Esophagus squamous epithelium (tissue), 4 donors: Measurements from ENCODE around the gene PPP1CC.

Experiments
- POLR2A ChIP-seq, 4 donors: fragments of 450-650 bp; IDR thresholded peaks; one replicate each; pipeline ENCODE4 v1.6.1; 2017; ENCODE audit warnings: antibody characterized with exemption in 4 of 4, mild to moderate bottlenecking in 4 of 4, moderate library complexity in 3 of 4
- TF ChIP-seq, protein P1 (sequence below), 6 experiments: fragments of 450-650 bp in 4 of 6; fragments of 200-600 bp in 2 of 6; sonication (generic) in 2 of 6; IDR thresholded peaks; one replicate each; pipeline ENCODE4 v1.5.1; 2016 to 2019; ENCODE audit warnings: antibody characterized with exemption in 6 of 6, mild to moderate bottlenecking in 4 of 6, moderate library complexity in 4 of 6

DNA sequence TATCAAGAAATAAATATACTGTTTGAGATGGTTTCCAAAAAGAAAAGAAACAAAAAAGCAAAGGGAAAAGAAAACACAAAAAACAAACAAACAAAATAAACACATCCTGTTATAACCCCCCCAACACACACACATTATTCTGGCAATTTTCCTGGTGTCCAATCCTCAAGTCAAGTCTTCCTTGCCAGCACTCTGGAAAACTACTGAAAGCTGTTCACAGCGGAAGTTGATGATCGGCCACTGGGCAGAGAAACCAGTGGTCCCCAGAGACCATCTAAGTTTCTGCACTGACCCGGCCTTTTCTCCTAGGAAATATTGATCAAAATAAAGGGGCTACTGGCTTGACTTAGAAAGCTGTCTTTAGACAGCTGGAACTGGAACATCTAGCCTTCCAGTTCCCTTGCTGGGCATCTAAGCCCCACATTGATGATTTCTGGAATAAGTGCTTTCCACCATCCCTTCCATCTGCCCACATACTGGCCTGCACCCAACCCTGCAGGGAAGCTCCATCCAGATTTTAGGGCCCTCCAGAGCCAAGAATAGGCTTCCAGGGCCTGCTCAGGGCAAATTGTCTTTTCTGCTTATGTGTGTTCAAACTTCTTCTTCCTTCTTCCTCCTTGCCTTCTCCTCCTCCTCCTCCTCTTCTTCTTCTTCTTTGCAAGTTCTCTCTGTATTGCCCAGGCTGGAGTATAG is 11.6 kb upstream of the PPP1CC start:
- no peak for TF ChIP-seq POLR2A (IDR thresholded peaks at IDR 0.05)
- TF ChIP-seq, protein P1, sequence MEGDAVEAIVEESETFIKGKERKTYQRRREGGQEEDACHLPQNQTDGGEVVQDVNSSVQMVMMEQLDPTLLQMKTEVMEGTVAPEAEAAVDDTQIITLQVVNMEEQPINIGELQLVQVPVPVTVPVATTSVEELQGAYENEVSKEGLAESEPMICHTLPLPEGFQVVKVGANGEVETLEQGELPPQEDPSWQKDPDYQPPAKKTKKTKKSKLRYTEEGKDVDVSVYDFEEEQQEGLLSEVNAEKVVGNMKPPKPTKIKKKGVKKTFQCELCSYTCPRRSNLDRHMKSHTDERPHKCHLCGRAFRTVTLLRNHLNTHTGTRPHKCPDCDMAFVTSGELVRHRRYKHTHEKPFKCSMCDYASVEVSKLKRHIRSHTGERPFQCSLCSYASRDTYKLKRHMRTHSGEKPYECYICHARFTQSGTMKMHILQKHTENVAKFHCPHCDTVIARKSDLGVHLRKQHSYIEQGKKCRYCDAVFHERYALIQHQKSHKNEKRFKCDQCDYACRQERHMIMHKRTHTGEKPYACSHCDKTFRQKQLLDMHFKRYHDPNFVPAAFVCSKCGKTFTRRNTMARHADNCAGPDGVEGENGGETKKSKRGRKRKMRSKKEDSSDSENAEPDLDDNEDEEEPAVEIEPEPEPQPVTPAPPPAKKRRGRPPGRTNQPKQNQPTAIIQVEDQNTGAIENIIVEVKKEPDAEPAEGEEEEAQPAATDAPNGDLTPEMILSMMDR (IDR thresholded peaks at IDR 0.05): no peak
